Tibial nerve (tissue), 4 donors: ENCODE results near the gene MYOM1. TPM values are rescaled to one million over a fixed set of nuclear protein-coding genes. Genes with fewer than 3 reads are reported as not detected.

ENCODE experiments used
- DNase-seq, 2 donors: peaks; one replicate each; pipeline ENCODE4 v3.0.0-alpha.2; 2019; ENCODE audit warnings: low spot score in 2 of 2
- H3K27ac ChIP-seq, 4 donors: fragments of 200-600 bp; sonication (generic) in 3 of 4; one replicate each; pipeline ENCODE4 v1.5.1; 2017 to 2019; ENCODE audit warnings: mild to moderate bottlenecking in 1 of 4
- H3K27me3 ChIP-seq, 2 donors: fragments of 200-600 bp; sonication (generic) in 1 of 2; one replicate each; pipeline versions ENCODE4 v1.5.1 to v1.6.0; 2017 to 2019
- H3K36me3 ChIP-seq, 3 donors: fragments of 200-600 bp; sonication (generic); one replicate each; pipeline ENCODE4 v1.5.1; 2018 to 2019
- H3K4me1 ChIP-seq, 4 donors: fragments of 200-600 bp; sonication (generic) in 3 of 4; one replicate each; pipeline ENCODE4 v1.5.1; 2017 to 2019
- H3K4me3 ChIP-seq, 4 donors: fragments of 200-600 bp; sonication (generic) in 3 of 4; one replicate each; pipeline ENCODE4 v1.5.1; 2017 to 2019; ENCODE audit warnings: mild to moderate bottlenecking in 1 of 4, moderate library complexity in 1 of 4
- H3K9me3 ChIP-seq, 4 donors: fragments of 200-600 bp; sonication (generic) in 3 of 4; one replicate each; pipeline ENCODE4 v1.5.1; 2017 to 2019
- CTCF ChIP-seq, 5 experiments: fragments of 200-600 bp in 3 of 5; fragments of 450-650 bp in 2 of 5; sonication (generic) in 3 of 5; IDR thresholded peaks; one replicate each; pipeline ENCODE4 v1.5.1; 2016 to 2019; ENCODE audit warnings: antibody characterized with exemption in 5 of 5, mild to moderate bottlenecking in 3 of 5, moderate library complexity in 2 of 5
- EP300 ChIP-seq, 2 donors: sonication (generic); formaldehyde crosslinking; IDR thresholded peaks; one replicate each; pipeline ENCODE4 v1.6.1; 2017; ENCODE audit warnings: antibody characterized with exemption in 2 of 2, mild to moderate bottlenecking in 1 of 2
- POLR2A ChIP-seq, 2 donors: fragments of 450-650 bp; IDR thresholded peaks; one replicate each; pipeline ENCODE4 v1.6.1; 2017; ENCODE audit warnings: antibody characterized with exemption in 2 of 2, mild to moderate bottlenecking in 2 of 2, moderate library complexity in 2 of 2
- WGBS, 2 donors: methylation state at CpG; one replicate each; pipeline ENCODE4 v1.1.5; 2018; 5-methylcytosine and 5-hydroxymethylcytosine counted together
- total RNA-seq, 4 donors: library from RNA; depleted of rRNA; stranded (reverse); fragments of >200 nt; gene quantifications; one replicate each; pipeline ENCODE4 v1.1.0, GENCODE V29; 2016

MYOM1 gene
- total RNA-seq, 4 donors from 2014 or later, result 3.0 to 8.1 (median 5.6) TPM

GRCh38 chr18:3254725-3255124 is 35.0 kb upstream of the MYOM1 start:
- no peak overlapping the region for H3K4me3 ChIP-seq
- no peaks in the 10 kb centered on the region for H3K9me3 ChIP-seq
- H3K4me1 ChIP-seq, result peaks cover 0 to 56% (median 29%) of the 10 kb centered on the region in 4 donors
- WGBS, 2 donors, result 83 to 85% methylated on average over 4 of the region's 4 CpGs
- no peak overlapping the region for H3K27ac ChIP-seq
- peaks cover 0 to 63% (median 14%) of the 10 kb centered on the region in 3 donors for H3K36me3 ChIP-seq
- H3K27me3 ChIP-seq, result no peaks in the 10 kb centered on the region
- no peak for TF ChIP-seq POLR2A (IDR thresholded peaks at IDR 0.05)
- TF ChIP-seq CTCF (IDR thresholded peaks at IDR 0.05), result no peak
- TF ChIP-seq EP300 (IDR thresholded peaks at IDR 0.05), result no peak
- DNase-seq, result no peak

DNA sequence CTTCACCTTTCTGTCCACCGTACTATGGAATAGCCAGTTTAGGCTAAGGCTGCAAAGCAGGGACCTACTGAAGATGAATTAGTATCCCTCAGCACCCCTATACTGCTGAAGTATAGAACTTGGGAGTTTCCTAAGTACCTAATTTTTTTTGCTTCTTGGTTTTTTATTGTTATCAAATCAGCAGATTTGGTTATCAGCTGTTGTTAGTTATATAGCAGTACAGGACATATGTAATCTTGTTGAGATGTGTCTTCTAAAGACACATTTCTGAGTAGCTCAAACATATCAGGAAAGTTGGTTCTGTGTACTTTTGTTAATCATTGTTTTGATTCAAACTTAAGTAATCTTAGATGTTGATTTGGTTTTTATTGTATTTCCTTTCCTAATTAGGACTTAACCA is 33.1 kb upstream of the MYOM1 start:
- Histone ChIP-seq H3K27me3 (no peaks in the 10 kb centered on the region), H3K36me3 (peaks cover 0 to 52% (median 14%) of the 10 kb centered on the region in 3 donors), H3K4me1 (peaks cover 0 to 63% (median 36%) of the 10 kb centered on the region in 4 donors), H3K27ac (no peak overlapping the region), H3K4me3 (no peak overlapping the region), H3K9me3 (no peaks in the 10 kb centered on the region)
- TF ChIP-seq CTCF (IDR thresholded peaks at IDR 0.05) (no peak), EP300 (IDR thresholded peaks at IDR 0.05) (no peak), POLR2A (IDR thresholded peaks at IDR 0.05) (no peak)
- WGBS, 2 donors, result 98 to 100% methylated on average over 1 of the region's 1 CpG
- no peak for DNase-seq

GRCh38 chr18:3251963-3252277 is 32.2 kb upstream of the MYOM1 start:
- Histone ChIP-seq H3K9me3 (no peaks in the 10 kb centered on the region), H3K4me3 (no peak overlapping the region), H3K27me3 (no peaks in the 10 kb centered on the region), H3K27ac (peak overlapping the region in 2 of 4 donors; percentile 53 to 96), H3K36me3 (peaks cover 0 to 43% (median 11%) of the 10 kb centered on the region in 3 donors), H3K4me1 (peaks cover 0 to 58% (median 29%) of the 10 kb centered on the region in 4 donors)
- 43 to 51% methylated on average over 3 of the region's 3 CpGs for WGBS, 2 donors
- no peak for DNase-seq
- TF ChIP-seq POLR2A (IDR thresholded peaks at IDR 0.05), result no peak
- TF ChIP-seq EP300 (IDR thresholded peaks at IDR 0.05), result no peak
- TF ChIP-seq CTCF (IDR thresholded peaks at IDR 0.05), result no peak

DNA sequence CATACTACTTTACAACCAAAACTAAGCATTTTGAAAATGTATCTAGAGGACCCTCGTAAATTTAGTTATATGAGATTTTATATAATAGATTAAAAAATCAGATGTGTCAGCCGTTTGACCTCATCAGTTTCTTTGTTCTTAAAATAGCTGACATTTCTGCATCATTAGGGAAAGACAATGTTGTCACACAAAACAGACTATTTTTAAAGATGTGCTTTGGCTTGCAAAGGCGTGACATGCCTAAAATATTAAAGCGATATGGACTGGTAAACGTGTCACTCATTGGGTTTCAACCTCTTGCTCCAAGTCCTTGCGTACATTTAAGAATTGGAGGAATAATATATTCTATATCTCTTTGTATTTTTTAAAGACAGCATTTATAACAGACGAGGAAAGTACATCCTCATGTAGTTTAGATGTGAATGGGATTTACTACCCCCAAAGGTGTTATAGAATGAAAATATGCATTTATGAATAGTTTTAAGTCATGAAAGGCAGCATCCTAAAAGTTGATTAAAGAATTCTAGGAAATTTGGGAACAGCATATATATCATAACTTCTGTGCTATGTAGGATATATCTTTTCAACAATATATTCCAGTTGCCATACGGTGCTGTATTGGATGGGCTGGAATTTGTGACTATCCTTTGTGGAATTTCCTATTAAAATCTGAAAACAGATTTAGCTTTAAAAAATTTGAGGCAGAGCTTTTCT is 31.6 kb upstream of the MYOM1 start:
- Histone ChIP-seq H3K9me3 (no peaks in the 10 kb centered on the region), H3K27ac (peak overlapping the region in 2 of 4 donors; percentile 53 to 96), H3K27me3 (no peaks in the 10 kb centered on the region), H3K4me3 (no peak overlapping the region), H3K36me3 (peaks cover 0 to 39% (median 8%) of the 10 kb centered on the region in 3 donors), H3K4me1 (peaks cover 0 to 58% (median 27%) of the 10 kb centered on the region in 4 donors)
- 64 to 66% methylated on average over 8 of the region's 8 CpGs for WGBS, 2 donors
- TF ChIP-seq POLR2A (IDR thresholded peaks at IDR 0.05), result no peak
- TF ChIP-seq CTCF (IDR thresholded peaks at IDR 0.05), result no peak
- TF ChIP-seq EP300 (IDR thresholded peaks at IDR 0.05), result no peak
- DNase-seq, result no peak

DNA sequence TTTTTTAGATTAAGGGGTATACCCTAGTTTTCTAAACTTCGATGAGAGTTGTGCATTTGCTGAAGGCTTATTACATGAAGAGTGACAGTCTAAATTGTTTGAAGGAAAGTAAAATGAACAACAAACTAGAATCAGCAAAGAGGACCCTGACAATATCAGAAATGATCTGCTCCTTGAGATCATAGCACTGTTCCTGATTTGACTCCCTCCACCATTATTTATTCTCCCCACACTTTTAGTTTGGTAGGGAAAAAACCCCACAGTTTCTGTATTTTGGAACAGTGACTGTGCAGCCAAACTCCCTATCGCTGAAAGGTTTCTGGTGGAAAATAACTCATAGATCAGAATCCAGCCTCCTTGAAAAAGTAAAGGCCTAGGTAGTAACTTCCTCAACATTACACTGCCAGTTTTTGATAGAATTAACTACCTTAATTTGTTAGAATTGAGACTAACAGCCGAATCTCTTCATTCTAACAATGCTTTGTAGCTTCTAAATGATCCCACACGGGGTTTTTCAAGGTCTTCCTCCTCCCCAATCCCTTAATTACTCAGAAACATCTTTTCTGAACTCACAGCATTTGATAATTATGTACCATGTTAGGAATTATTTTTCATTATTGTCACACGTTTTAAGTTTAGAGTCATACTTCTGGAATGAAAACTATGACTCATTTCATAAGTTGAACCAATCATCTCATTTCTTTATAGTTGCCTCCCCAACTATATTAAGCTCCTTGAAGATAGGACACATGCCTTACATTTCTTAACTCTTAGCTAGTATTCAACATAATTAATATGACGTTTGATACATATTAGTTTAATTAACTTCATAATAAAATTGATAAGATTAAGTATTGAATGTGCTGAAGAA is 30.7 kb upstream of the MYOM1 start:
- DNase-seq, result no peak
- H3K27me3 ChIP-seq, result no peaks in the 10 kb centered on the region
- H3K36me3 ChIP-seq, result peaks cover 0 to 30% (median 6%) of the 10 kb centered on the region in 3 donors
- 34 to 35% methylated on average over 6 of the region's 6 CpGs for WGBS, 2 donors
- H3K9me3 ChIP-seq, result no peaks in the 10 kb centered on the region
- H3K27ac ChIP-seq, result peak overlapping the region in 3 of 4 donors; percentile 45 to 96 (median 76)
- TF ChIP-seq POLR2A (IDR thresholded peaks at IDR 0.05), result no peak
- TF ChIP-seq EP300 (IDR thresholded peaks at IDR 0.05), result no peak
- TF ChIP-seq CTCF (IDR thresholded peaks at IDR 0.05), result no peak
- peaks cover 0 to 59% (median 26%) of the 10 kb centered on the region in 4 donors for H3K4me1 ChIP-seq
- H3K4me3 ChIP-seq, result peak overlapping the region in 1 of 4 donors; percentile 100
